Activated CD4-positive, alpha-beta T cell treated with anti-CD3 and anti-CD28 coated beads for 4 hours (primary cell): ENCODE results near the gene STK10.
"Not testable (repeated sequence)": the region's sequence is repeated elsewhere in the genome, so short reads cannot be mapped to it uniquely, and the experiment has no call there.

ENCODE experiments used
- DNase-seq, 2 donors: peaks; one replicate each; pipeline ENCODE4 v3.0.0-alpha.2; 2020

Gene STK10

DNA sequence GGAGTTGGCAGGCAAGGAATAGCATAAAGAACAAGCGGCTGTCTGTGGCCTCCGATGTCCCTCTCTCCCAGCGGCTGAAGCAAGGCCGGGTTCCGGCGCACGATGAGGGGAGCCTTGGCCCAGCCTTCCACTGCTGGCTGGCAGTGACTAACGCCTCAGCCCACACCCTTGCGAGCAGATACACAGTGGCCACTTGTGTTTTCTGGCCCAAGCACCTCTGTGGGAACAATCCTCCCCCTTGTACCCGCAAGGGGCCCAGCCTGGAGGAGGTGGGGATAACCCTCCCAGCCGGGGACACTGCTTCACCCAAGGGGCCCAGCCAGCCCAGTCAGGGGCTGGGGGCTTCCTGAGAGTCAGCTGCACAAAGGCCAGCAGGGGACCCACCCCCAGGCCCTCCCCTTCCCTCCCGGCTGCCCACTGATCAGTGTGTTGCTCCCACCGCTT is 23.2 kb downstream of the STK10 start:
- DNase-seq, result no peak

DNA sequence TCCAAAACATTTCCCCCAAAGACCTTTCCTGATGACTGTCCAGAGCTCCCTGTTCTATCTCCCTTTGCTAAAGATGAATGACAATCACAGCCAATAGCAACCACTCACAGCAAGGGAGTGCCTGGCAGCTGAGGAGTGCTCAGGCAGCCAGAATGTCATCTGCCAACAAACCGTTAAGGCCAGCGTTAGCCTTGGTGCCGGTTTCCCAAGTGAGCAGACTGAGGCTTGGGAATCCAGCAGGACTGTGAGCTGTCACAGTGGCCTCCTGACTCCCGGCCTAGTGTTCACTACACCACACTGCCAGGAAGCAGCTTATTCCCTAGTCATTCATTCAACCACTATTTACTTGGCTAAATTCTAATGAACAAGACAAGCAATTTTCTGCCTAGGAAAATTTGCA is 24.7 kb downstream of the STK10 start:
- no peak for DNase-seq

DNA sequence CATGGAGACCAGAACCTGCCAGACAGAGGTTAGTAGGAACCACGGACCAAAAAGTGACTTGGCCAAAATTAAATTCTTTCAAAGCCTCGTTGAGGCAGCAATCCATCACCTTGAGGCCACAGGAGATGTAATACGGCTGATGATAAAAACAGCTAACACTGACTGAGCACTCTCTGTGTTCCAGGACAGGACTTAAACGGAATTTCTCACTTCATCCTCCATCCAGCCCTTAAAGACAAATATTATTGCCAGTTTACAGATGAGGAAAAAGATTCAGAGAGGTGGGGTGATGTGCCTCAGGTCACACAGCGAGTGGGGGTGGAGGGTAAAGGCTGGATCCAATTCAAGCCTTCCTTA is 25.1 kb downstream of the STK10 start:
- DNase-seq, result no peak

DNA sequence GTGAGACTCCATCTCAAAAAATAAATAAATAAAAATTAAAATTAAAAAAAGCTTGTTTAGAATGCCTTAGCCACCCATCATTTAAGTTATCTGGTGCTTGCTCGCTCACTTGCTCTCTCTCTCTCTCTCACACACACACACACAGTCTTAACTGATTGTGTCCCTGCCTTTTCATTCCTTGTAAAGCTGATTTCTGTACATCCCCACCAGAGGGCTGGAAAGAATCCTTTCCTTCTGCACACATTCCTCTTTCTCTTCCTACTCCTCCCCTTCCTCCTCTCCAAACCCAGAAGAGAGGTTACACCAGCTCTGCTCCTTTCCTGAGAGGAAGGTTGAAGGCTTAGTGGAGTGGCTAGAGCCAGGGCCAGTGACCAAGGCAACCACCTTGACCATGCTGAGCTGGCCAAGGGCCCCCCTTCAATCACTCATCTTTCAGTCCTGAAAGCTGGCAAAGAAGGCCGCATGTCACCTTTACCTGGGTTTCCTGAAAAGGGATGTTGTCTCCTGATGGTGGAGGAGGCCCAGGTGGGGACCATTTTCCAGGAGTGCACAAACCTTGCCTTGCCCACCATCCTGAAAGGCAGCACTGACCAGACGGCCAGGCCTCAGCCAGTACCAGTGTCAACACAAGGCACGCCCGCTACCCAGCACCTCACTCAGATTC is 25.6 kb downstream of the STK10 start:
- no peak for DNase-seq

DNA sequence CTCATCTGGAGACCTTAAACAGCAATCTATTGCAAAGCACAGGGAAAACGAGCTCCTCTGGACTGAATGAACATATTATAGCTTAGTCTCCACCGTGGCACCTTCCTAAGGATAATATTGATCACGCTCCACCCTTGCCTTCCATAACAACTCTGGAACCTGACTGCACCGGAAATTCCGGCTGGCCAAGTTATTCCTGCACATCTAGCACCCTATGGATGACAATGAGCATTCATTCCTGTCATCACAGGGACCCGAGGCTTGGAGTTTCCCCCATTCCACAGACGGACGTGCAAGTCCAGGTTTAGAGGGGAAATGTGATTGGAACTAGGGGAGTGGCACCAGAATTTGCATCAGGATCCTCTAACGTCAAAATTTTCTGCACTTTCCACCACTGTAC is 27.5 kb downstream of the STK10 start:
- DNase-seq, result no peak

DNA sequence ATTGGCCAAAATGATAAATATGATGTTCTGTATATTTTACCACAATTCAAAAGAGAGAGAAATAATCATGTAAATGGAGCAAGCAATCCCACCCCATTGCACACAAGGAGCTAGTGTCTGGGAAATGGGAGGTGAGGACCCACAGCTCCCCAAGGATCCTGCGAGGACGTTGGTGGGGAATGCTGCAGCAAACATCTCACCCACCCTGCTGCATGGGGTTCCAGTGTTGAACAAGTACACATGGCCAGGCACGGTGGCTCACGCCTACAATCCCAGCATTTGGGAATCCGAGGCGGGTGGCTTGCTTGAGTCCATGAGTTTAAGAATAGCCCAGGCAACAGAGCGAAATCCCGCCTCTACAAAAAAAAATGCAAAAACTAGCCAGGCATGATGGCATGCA is 29.0 kb downstream of the STK10 start:
- no peak for DNase-seq

DNA sequence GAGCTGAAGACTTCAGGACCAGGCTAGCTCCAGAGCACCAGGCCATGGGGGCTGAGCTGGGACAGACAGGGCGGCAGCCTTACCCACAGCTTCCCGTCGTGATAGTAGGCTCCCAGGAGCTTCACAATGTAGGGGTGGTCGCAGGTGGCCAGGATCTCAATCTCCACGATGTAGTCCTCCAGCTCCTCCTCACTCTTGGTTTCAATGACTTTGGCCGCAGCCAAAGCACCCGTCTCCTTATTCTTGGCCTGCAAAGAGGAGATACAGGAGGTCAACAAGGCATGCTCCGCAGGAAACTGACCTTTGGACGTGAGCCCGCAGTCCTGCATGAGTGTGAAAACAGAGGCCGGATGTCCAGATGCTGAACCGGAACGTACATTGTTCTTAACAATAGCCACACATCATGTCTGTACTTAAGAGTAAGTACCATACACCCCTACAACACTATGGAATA is 31.5 kb downstream of the STK10 start:
- no peak for DNase-seq

DNA sequence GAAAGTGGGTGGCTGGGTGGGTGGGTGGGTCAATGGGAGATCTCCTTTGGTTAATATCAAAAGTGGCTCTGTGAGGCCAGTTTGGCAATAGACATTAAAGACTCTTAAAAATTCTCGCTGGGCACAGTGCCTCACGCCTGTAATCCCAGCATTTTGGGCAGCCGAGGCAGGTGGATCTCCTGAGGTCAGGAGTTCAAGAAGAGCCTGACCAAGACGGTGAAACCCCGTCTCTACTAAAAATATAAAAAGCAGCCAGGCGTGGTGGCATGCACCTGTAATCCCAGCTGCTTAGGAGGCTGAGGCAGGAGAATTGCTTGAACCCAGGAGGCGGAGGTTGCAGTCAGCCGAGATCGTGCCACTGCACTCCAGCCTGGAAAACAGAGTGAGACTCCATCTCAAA is 32.9 kb downstream of the STK10 start:
- not testable (repeated sequence) for DNase-seq

DNA sequence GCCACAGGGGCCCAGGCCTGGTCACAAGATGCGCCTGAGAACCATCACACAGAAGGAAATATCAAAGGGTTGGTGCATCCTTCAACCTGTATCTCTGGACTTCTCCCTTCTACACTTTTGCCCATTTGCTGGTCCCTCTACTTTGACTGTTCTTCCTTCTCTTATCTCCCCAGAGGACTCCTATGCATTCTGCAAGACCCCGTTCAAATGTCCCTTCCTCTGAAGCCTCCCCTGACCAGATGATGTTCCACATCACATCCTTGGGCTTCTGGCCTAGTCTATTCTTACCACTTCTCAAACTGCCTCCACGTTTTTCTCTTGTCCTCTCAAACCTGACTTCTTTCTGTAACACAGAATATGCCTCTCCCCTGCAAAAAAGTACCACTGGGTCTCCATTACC is 34.3 kb downstream of the STK10 start:
- no peak for DNase-seq

DNA sequence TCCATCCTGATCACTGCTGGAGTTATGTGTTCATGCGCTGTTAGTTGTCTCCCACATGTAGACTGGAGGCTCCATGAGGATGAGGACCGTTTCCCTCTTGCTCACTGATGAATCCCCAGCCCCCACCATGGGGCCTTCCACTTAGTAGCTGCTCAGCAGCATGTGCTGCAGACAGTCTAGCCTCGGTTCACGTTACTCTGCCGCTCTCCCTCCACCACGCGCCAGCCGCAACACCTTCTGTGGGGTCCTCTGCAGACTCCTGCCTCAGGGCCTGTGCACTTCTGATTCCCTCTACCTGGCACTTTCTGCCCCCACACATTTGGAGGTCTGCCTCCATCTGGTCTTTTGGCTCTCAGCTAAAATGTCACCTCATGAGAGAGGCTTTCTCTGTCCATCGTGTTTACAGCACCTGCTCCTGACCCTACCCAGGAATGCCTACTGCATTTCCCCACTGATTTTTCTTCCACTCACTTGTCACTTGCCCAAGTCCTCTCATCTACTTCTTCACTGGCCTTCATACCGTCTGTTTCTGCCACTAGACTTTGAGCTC is 36.3 kb downstream of the STK10 start:
- DNase-seq, result no peak

DNA sequence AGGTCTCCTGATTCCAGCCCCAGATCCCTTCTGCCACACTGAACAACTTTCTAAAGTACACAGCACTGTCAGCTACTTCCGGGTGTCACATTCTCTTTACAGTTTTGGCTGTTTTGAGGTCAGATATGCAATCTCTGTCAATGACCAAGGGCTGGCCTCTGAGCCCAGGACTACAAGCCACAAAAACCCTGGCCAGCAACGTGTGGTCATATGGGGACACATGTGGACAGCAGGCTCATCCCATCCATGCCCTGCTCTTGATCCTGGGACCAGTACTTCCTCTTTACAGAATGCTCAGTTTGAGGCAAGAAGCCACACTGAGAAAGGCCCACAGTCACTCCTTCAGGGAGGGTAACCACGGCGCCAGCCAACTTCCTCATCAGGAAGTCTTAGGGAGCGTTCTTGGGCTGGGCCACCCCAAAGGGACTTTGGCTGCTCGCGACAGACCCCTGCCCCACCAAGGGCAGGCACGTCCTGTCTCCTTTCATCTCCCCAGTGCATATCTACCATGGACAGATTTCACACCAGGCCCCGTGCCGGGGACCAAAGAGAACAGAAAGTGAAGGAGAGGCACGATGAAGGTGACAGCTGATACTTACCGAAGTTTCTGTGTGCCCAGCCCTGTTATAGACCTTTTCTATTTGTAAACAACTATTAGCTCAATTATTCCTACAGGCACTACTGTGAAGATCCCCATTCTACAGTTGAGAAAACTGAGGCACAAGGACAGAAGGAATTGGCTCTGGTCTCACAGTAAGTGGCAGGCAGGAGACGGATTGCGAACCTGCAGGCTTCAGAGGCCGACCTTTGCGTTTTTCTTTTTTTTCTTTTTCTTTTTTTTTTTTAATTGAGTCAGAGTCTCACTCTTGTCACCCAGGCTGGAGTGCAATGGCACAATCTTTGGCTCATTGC is 37.3 kb downstream of the STK10 start:
- DNase-seq, result no peak

DNA sequence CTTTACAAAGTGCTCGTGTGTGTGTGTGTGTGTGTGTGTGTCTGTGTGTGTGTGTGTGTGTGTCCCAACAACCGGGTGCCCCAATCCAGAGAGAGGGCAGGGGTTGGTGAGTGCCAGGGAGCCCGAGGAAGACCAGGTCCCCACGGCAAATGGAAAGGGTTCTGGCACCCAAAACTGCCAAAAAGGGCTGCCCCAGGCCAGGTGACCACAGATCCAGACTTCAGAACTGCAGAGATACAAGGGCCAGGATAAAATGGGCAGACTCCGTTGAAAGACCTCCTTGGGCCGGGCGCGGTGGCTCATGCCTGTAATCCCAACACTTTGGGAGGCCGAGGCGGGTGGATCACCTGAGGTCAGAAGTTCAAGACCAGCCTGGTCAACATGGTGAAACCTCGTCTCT is 38.5 kb downstream of the STK10 start:
- not testable (repeated sequence) for DNase-seq

DNA sequence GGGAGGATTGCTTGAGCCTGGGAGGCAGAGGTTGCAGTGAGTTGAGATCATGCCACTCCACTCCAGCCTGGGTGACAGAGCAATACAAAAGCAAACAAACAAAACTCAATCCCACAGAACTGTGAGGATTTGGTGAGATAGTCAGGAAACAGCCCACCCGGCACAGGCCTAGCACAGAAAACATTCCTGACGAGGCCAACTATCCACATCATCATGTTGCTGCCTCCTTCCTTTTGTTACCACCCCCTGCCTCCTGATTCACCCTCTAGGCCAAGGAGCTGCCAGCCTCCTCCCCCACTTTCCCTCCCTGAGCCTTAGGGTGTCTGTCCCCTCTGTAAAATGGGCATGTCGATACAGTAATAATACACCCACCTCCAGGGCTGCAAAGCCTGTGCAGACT is 39.0 kb downstream of the STK10 start:
- no peak for DNase-seq

DNA sequence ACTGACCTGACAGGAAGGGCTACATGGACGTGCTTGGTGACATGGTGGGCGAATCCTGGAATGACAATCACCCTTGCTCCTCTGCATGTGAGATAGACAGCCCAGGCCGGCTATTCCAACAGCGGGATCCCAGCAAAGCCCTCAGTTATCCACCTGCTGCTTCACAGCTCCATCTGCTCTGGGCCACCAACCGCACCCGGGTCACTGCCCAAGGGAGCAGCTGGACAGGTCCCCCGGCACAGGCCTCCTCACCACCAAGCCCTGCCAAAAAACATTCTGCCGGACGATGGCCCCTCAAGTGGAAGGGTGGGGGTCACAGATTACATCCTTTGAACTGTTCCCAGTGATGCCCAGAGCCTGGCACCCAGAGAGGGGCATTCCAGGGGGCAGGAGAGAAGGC is 39.6 kb downstream of the STK10 start:
- DNase-seq, result no peak

DNA sequence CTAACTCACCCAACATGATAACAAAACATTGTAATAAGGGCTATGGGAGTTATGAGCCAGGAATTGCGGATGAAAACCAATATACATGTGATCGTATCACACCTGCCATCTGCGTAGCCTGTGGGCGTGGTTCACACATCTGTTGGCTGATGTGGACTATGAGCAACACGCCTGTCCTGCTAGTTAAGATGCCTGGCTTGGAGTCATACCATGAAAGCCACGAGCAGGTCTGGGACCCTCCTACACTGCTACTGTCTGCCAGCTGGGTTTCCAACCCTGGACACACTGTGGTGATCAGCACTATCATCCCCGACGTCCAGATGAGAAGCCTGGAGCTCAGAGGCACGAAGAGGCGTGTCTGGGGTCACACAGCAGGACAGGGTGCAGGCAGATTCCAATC is 40.2 kb downstream of the STK10 start:
- DNase-seq, result no peak

DNA sequence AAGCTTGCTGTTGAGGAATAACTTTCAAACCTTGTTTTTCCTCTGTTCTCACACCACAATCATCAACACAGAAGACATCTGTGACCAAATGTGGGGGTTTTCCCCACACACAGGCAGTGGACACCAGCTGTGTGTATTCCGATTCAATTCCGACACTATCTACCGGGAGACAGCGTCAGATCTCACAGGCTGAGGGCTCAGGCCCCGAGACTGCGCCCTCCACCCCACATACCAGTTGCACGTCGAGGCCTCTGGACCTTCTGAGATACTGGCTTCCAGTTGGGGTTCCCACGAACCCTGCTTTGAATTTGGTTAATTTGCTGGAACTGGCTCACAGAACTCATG is 41.3 kb downstream of the STK10 start:
- DNase-seq, result no peak

DNA sequence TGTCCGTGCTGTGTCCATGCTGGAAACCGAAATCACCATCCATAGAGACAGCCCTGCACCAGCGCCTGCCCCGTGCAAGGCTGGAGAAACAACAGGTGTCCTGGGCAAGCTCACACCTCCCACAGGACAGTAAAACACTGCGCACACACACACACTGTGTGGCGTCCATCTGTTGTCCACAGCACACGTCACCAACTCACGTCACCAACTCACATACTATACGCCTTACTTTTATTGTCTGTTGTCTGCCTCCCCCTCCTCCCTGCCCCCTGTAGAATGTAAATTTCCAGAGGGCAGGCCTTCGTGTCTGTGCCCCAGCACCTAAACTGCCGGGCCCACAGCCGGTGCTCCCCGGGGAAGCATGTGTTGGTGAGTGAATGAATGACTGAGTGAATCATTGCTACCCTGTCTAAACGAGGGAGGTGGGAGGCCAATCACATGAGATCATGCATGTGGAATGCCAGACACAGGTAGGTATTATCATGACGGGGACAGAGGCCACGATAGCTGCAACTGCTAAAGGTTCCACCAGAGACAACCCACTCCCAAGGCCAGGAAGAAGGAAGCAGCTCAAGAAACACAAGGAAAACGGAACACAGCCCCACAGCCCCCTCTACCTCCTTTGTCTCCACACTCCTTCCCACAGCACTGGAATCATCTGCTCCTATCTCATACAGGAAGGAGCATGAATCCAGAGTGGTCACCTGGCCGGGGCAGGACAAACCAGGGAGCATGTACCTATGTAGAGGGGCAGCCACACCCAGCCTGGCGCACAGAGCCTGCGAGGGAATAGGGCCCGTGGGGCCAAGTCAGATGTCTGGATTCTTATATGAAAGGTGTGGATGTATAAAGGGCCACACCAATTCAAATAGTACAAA is 41.9 kb downstream of the STK10 start:
- no peak for DNase-seq

DNA sequence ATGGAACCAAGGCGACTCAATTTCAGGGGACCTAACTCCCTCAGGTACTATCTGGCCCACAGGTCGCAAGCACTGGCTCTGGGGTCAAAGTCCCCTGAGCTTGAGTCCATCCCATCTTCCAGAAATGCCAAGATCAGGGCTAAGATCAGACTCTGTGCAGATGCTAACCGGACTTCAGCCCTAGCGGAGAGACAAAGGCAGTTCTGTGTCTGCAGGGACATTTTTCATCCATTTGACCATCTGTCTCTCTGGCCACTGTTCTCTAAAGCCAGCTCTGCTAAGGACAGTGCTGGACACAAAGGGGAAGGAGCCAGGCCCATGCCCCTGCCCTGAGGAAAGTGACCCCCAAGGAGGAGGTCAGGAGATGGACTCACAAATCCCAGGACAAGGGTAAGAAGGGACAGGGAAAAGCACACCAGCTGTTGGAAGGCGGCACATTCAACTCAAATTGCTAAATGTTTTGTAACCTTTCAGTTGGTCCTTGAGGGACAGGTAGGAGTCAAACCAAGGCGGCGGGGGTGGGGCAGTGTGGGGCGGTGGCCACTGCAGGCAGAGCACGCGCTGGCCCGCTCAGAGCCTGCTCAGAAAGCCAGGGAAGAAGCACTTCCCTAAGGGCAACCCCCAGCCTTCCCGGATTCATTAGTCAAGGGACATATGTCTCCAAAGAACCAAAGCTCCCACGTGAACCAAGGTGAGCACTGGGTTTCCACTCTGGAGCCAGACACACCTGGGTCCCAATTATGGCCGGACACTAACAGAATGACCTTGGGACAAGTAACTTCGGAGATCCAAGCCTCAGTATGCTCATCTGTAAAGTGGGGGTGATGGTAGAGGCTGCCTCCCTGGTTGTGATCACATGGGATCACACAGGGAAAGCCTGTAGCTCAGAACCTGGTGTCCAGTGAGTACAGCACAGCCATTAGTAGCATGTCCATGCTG is 42.8 kb downstream of the STK10 start:
- DNase-seq, result no peak

DNA sequence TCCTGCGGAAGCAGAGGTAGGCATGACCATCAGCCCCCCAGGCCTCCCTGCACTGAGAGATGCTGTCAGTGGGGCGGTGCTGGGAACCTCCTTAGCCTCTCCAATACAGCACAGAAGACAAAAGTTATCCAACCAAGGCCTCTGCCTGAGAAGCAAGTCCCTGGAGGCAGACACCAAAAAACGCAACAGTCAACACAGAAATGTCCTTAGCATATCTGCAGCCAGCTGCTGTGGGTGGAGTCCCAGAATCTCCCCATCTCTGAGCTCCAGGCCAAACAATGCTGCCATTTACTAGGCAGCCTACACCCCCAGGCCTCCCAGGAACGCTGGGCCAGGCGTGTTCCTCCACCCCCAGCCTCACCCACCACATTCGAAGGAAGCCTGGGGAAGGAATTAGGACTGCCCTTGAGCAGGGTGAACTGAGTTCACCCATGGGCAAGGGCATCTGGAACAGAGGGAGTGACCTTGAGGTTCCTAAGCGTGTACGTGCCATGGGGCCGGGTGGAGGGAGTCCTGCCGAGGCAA is 43.7 kb downstream of the STK10 start:
- no peak for DNase-seq

DNA sequence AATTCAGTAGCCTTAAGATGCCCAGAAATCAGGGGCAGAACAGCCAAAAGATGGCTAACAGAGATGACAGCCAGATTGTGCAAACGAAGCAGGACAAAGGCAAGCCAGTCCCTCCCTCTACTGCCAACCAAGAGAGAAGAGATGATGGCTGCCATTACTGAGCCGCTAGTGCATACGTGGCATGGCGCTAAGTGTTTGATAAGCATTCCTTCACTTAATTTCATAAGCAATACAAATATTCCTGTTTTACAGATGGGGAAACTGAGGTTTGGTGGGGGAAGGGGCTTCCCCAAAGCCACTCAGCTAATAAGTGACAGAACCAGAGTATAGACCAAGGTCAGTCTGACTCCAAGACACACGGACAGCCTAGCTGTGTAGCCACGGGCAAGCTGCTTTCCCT is 44.1 kb downstream of the STK10 start:
- no peak for DNase-seq

DNA sequence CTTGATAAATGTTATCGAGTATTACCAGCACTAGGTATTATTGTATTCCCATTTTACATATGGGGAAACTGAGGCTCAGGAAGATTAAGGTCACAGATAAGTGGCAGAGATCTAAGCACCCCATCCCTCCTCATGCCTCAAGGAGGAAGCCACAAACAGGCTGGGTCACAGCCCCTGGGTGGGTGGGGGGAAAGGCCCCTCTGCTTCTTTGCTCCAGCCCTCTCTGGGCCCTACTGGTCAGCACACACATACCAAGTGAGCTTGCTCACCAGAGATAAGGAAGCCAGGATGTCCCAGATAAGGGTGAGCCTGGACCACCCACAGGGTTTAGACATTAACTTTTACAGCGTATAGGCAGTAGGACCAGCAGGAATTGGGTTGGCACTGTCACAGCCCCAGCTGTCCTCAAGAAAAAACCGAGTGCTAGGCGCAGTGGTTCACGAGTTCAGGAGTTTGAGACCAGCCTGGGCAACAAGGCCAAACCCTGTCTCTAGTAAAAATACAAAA is 45.3 kb downstream of the STK10 start:
- no peak for DNase-seq

DNA sequence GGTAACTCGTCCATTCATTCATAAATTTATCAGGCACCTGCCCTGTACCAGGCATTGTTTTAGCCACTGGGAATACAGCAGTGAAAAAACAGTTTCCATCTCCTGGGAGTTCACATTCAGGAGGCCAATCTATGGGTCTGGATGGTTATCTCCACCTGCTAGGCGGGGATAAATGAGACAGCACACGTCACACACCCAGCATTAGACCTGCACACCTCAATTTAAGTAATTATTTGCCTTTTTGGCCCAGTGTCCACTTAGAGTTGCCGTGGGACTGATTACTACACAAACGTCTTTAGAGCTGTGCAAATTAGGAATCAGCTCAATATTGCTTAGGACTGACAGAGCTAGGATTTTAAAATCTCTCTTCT is 46.1 kb downstream of the STK10 start:
- no peak for DNase-seq
